GM19438 (cell line): ENCODE measurements around the gene BUB1.
"Not testable (repeated sequence)": the region's sequence is repeated elsewhere in the genome, so short reads cannot be mapped to it uniquely, and the experiment has no call there.

Experiments used
- ATAC-seq: cut with Tn5 transposase; IDR thresholded peaks from one replicate; pipeline ENCODE4 v1.9.1; 2021; ENCODE audit warnings: low read depth; ENCODE audit not compliant: unreplicated experiment

Gene BUB1

DNA sequence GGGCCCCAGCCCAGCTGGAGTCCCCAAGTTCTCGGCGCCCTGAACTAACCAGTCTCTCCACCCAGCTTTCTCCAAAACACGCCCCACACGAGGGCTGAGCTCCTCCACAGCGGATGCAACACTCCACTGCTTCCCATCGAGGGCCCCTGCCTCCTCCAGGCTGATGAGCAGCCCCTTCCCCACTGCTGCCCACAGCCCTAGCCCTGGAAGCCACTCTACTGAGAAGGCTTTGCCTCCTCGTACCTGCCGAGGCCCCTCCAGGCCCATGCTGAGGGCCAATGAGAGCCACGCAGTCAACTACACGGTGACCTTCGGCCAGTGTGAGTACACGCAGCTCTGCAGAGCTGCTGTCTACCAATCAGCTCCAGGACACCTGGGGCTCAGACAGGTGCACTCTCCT lies 72.8 kb downstream of the BUB1 start:
- not testable (repeated sequence) for ATAC-seq

DNA sequence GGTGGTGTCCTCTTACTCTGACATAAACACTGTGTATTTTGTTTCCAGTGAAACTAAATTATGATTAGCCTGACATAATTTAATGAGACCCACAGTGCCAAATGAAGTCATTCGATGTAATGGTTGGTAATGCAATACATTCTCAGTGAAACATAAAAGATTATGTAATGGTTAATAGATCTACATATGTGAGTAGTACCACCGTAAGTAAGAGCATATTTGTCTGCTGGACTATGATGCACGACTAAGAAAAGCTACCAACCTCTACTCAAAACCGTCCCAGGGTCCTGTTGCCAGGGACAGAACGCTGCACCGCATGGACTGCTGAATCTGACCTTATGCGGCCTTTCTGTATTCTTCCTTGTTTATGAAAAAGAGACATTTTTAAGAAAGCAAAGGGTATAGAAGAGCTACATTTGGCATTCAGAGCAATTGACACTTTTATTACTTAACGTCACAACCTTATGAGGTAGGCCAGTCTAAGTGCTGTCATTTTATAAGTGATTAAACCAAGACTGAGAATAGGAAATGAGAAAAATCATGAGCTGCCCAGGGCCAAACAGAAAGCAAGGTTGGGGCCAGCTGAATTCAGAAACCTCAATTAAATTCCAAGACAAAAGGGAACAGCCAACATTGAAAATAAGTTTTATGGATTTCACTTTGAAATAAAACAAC lies 73.8 kb downstream of the BUB1 start:
- ATAC-seq = not testable (repeated sequence)

DNA sequence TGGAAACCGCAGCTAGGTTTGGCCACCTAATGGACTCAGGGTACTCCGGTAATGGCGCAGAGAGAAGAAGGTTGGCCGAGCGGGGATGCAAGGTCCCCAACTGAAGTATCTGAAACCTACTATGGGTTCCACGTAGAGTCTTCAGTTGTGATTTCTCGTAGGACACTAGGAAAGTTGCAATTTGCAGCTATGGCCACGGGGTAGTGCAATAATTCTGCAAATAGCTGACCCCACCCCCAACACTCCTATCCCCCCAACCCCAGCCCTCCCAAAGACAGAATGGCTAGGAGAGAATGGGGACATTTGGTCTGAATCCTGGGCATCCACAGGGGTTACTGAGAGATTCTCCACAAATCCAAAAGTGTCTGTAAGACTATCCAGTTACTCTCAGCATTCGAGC lies 75.7 kb downstream of the BUB1 start:
- ATAC-seq = not testable (repeated sequence)

DNA sequence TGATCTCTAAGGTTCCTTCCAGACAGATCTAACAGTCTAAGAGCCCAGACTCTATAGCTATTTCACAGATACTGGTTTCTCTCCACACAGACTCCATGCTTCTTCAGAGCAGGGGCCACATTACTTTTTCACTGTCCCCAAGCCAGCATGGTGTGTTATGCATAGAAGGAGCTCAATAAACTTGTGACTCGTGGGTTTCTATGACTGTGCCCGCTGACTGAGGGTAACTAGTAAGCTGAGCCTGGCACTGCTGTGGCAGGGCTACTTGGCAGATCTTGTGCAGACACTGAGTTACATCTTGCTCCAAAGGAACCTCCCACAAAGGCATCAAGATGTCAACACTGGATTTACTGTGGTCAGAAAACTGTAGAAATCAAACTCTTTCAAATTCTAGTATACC lies 85.9 kb downstream of the BUB1 start:
- not testable (repeated sequence) for ATAC-seq

DNA sequence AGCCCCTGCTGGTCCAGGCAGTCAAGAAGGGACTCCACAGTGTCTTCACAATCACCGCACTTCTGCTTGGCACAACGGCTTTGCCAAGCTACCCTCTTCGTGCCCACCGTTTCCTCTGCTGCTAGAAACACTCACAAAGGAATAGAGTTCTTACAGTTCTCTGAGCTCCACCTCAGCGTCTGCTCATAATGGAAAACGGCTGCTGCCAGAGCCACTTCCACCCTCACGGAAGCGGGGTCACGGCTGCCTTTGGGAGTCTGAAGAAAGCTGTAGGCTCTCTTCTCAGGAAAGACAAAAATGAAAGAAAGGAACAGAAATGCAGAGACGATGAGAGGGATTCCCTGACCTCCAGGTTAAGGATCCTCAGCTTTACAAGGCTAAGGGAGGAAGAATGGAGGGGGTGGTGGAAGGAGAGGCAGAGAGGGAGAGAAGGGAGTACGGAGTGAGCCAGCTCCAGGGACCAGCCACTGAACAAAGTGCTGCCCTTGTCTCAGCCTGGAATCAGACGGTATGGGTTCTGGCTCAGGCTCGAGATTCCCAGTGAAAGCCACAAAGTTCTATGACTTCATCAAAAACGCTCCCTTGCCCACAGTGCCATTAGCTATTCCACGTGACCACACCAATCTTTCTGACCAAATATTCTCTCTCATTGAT lies 88.1 kb downstream of the BUB1 start:
- not testable (repeated sequence) for ATAC-seq

DNA sequence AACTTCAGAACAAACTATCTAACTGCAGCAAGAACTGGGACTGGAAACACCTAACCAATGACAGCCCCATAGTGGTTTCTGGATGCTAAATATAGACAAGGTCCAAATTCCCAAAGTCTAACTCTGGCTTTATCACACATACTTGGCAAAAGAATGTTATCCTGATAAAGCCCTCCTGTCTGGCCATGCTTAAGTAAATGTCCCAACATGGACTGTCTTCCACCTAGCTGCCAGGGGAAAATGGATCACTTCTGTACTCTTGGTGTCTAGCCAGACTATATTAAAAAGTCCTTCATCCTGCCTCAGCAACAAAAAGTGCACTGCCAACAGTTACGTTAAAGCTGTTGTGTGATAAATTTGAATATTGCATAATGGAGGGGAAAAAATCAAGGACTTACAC lies 89.3 kb downstream of the BUB1 start:
- not testable (repeated sequence) for ATAC-seq
